Activated CD8-positive, alpha-beta T cell treated with anti-CD3 and anti-CD28 coated beads for 36 hours (primary cell): ENCODE results near the gene TMEM72. TPM values are rescaled to one million over a fixed set of nuclear protein-coding genes. Genes with fewer than 3 reads are reported as not detected.

Experiments used
- ATAC-seq: fragments of 200-7000 bp; cut with Tn5 transposase; one replicate; pipeline ENCODE4 v1.10.0; 2021; ENCODE audit warnings: mild to moderate bottlenecking, moderate library complexity
- CTCF ChIA-PET: fragments of 350-600 bp; sonication (Branson Sonifier 250); formaldehyde crosslinking; loops from one replicate; lab custom pipeline; 2021; ENCODE audit warnings: antibody characterized with exemption; lab: Charles Lee
- POLR2A ChIA-PET: fragments of 350-600 bp; sonication (Branson Sonifier 250); formaldehyde crosslinking; loops from one replicate; lab custom pipeline; 2021; ENCODE audit warnings: antibody characterized with exemption; lab: Charles Lee
- DNase-seq: peaks from one replicate; pipeline ENCODE4 v3.0.0-alpha.2; 2020
- H3K27ac Mint-ChIP-seq: one replicate; pipeline ENCODE4 v1.8.0; 2021; ENCODE audit warnings: mild to moderate bottlenecking, mixed read lengths
- H3K27me3 Mint-ChIP-seq: one replicate; pipeline ENCODE4 v1.8.0; 2021; ENCODE audit warnings: mixed read lengths
- H3K36me3 Mint-ChIP-seq: one replicate; pipeline ENCODE4 v1.8.0; 2021; ENCODE audit warnings: low read depth, mixed read lengths
- H3K4me1 Mint-ChIP-seq: one replicate; pipeline ENCODE4 v1.8.0; 2021; ENCODE audit warnings: low read depth, mixed read lengths
- H3K4me3 Mint-ChIP-seq: one replicate; pipeline ENCODE4 v1.8.0; 2021; ENCODE audit warnings: mild to moderate bottlenecking, moderate library complexity, mixed read lengths
- H3K9me3 Mint-ChIP-seq: one replicate; pipeline ENCODE4 v1.8.0; 2021; ENCODE audit warnings: mixed read lengths
- intact Hi-C: fragments of 100-400 bp; cut with micrococcal nuclease; formaldehyde crosslinking; loops from one replicate; pipeline ENCODE4 v1.10.0; 2022
- total RNA-seq, 2 experiments: library from RNA; stranded (reverse); gene quantifications; one replicate each; pipeline ENCODE4 v1.2.3, GENCODE V29; 2021
- TF ChIP-seq, protein P1 (sequence below): fragments of 200-600 bp; IDR thresholded peaks from one replicate; pipeline ENCODE4 v1.8.0; 2022; ENCODE audit warnings: antibody characterized with exemption, mild to moderate bottlenecking

The TMEM72 gene
- total RNA-seq, 2 experiments from 2014 or later: not detected

DNA sequence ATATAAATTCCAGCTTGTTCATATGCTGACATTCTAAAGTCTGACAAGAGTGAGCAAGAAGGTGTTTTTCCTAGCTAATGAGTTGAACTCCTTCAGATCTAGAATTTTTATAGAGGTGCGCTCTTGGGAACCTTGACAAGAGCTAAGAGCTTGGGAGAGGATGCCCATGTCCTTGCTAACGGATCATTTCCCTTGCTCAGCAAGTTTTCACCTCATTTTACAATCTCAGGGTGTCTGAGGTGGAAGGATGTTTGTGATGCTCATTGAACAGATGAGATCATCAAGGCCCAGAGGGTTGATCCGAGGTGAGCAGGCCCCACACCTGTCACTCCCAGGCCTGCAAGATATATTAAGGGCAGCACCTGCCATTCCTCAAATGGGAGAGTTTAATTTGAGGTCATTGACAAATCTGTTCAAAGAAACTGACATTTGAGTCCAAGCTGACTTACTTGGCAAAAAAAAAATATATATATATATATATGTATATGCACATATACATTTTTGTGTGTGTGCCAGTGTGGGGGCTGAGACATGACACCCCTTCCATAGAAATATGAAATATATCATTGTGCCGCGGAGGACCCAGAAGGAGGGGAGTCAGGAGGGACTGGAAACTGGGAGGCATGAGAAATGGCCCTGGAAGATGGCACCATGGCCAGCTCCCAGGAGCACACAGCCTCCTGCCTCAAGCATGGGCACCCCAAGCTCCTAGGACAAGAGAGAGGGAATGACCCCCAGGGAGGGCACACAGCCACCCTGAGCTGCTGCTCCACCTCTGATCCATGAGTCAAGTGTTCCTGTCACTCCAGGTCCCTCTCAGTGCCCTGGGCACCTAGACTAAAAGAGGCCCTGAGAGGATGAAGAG is 17.3 kb upstream of the TMEM72 start:
- no peaks in the 10 kb centered on the region for H3K9me3 Mint-ChIP-seq
- no peak overlapping the region for H3K27ac Mint-ChIP-seq
- no peaks in the 10 kb centered on the region for H3K4me1 Mint-ChIP-seq
- CTCF ChIA-PET: no interaction called here
- intact Hi-C loops: no loop called here
- H3K4me3 Mint-ChIP-seq: no peak overlapping the region
- DNase-seq: no peak
- TF ChIP-seq, protein P1, sequence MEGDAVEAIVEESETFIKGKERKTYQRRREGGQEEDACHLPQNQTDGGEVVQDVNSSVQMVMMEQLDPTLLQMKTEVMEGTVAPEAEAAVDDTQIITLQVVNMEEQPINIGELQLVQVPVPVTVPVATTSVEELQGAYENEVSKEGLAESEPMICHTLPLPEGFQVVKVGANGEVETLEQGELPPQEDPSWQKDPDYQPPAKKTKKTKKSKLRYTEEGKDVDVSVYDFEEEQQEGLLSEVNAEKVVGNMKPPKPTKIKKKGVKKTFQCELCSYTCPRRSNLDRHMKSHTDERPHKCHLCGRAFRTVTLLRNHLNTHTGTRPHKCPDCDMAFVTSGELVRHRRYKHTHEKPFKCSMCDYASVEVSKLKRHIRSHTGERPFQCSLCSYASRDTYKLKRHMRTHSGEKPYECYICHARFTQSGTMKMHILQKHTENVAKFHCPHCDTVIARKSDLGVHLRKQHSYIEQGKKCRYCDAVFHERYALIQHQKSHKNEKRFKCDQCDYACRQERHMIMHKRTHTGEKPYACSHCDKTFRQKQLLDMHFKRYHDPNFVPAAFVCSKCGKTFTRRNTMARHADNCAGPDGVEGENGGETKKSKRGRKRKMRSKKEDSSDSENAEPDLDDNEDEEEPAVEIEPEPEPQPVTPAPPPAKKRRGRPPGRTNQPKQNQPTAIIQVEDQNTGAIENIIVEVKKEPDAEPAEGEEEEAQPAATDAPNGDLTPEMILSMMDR: no peak
- H3K27me3 Mint-ChIP-seq: no peaks in the 10 kb centered on the region
- ATAC-seq: no peak
- H3K36me3 Mint-ChIP-seq: no peaks in the 10 kb centered on the region
- POLR2A ChIA-PET: no interaction called here

DNA sequence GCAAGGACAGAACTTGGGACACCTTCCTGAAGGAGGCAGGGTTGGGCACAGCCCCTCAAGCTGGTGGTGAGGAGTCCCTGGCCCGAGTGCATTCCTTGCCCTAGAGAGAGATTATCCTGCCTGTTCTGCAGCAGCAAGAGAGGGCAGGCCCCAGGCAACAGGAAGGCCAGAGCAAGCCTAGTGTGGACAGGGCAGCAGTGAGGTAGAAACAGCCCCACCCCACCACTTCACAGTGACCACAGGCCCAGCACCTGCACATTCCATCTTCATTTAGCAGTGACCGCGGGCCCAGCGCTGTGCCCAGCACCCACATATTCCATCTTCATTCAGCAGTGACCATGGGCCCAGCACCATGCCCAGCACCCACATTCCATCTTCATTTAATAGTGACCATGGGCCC is 16.4 kb upstream of the TMEM72 start:
- TF ChIP-seq, protein P1: no peak
- ChIA-PET POLR2A (no interaction called here), CTCF (no interaction called here)
- Mint-ChIP-seq H3K36me3 (no peaks in the 10 kb centered on the region), H3K27ac (no peak overlapping the region), H3K9me3 (no peaks in the 10 kb centered on the region), H3K4me3 (no peak overlapping the region), H3K27me3 (no peaks in the 10 kb centered on the region), H3K4me1 (no peaks in the 10 kb centered on the region)
- ATAC-seq (no peak), DNase-seq (no peak)
- intact Hi-C loops: no loop called here

DNA sequence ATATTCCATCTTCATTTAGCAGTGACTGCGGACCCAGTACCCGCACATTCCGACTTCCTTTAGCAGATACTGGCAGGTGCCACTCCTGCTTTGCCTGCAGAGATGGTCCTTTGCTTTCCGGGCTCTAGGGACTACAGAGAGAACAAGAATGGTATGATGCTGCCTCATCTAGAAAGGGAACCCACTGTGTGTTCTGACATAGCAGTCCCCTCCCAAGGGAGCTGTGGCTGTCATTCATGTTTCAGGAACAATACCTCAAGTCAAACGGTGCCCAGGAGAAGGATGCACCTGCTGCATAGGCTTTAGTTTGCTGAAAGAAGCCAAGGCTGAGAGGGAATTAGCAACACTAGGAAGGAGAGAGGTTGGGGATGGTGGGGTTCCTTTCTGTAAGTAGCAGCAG is 15.9 kb upstream of the TMEM72 start:
- TF ChIP-seq, protein P1: no peak
- Mint-ChIP-seq H3K4me1 (no peaks in the 10 kb centered on the region), H3K27me3 (no peaks in the 10 kb centered on the region), H3K36me3 (no peaks in the 10 kb centered on the region), H3K9me3 (no peaks in the 10 kb centered on the region), H3K27ac (no peak overlapping the region), H3K4me3 (no peak overlapping the region)
- DNase-seq: no peak
- ATAC-seq: no peak
- ChIA-PET POLR2A (no interaction called here), CTCF (no interaction called here)
- intact Hi-C loops: no loop called here

DNA sequence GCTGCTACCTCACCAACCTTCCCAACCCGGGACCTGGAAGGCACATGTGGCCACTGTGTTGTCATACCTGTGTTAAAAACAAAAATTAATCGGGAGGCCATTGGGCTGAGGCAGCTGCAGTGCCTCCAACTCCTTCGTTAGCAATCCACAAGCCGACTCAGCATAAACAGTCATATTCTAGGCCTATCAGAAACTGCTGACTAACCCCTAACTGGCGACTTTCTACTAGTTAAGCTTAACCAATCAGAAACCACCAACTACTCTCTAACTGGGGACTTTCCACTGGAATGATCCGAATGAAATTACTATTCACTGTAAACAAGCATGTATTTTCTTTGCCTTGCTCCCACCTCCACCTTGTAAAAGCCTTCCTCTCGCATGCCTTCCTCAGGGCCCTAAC is 14.1 kb upstream of the TMEM72 start:
- H3K36me3 Mint-ChIP-seq: no peaks in the 10 kb centered on the region
- no peak overlapping the region for H3K27ac Mint-ChIP-seq
- TF ChIP-seq, protein P1: no peak
- H3K27me3 Mint-ChIP-seq: no peaks in the 10 kb centered on the region
- H3K4me3 Mint-ChIP-seq: no peak overlapping the region
- H3K9me3 Mint-ChIP-seq: no peaks in the 10 kb centered on the region
- intact Hi-C loops: no loop called here
- ChIA-PET POLR2A (no interaction called here), CTCF (interaction anchor here (1.3 kb wide), 1 partner anchor 35 kb away, joined by 4 read pairs; no protein-coding TSS in a partner anchor)
- no peaks in the 10 kb centered on the region for H3K4me1 Mint-ChIP-seq
- no peak for DNase-seq
- ATAC-seq: no peak

DNA sequence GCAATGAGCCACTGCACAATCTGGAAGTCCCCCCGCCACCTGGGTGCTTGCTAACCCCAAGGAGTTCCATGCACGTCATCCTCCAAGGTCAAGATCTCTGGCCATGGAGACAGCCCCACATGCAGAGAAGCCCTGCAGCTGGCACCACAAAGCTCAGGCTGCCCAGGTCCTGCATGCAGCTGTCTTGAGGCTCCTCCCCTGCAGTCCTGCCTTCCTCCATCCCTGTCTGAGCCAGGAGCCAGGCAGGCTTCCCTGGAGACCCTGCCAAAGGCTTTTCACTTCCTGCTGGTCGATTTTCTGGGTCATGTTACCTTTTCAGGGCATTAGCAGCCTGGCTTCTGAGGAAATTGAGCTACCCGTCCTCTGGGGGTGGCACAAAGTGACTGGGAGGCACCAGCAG is 12.5 kb upstream of the TMEM72 start:
- ATAC-seq: no peak
- TF ChIP-seq, protein P1: no peak
- POLR2A ChIA-PET: interaction anchor here (0.6 kb wide), 1 partner anchor 310 kb away, joined by 3 read pairs; no protein-coding TSS in a partner anchor
- Mint-ChIP-seq H3K4me3 (no peak overlapping the region), H3K4me1 (no peaks in the 10 kb centered on the region), H3K36me3 (no peaks in the 10 kb centered on the region), H3K27ac (no peak overlapping the region), H3K27me3 (no peaks in the 10 kb centered on the region), H3K9me3 (no peaks in the 10 kb centered on the region)
- CTCF ChIA-PET: interaction anchor here (1.2 kb wide), 1 partner anchor 77 kb away, joined by 3 read pairs; no protein-coding TSS in a partner anchor
- intact Hi-C loops: no loop called here
- no peak for DNase-seq
